BE2C (cell line): ENCODE data around the gene CFAP92.

Experiments used
- DNase-seq: peaks from one replicate; pipeline ENCODE4 v3.0.0-alpha.2; 2020
- H3K27me3 ChIP-seq: fragments of 250-450 bp; sonication (Bioruptor Pico); 2 replicates; pipeline ENCODE4 v1.5.1; 2020; ENCODE audit warnings: mild to moderate bottlenecking
- H3K36me3 ChIP-seq: fragments of 250-450 bp; sonication (Bioruptor Pico); 2 replicates; pipeline ENCODE4 v1.5.1; 2020; ENCODE audit warnings: mild to moderate bottlenecking
- H3K4me1 ChIP-seq: fragments of 250-450 bp; sonication (Bioruptor Pico); 2 replicates; pipeline ENCODE4 v1.5.1; 2020
- H3K4me3 ChIP-seq: 2 replicates; pipeline ENCODE4 v1.5.1; 2011; ENCODE audit warnings: low read depth, low read length
- H3K9me3 ChIP-seq: fragments of 250-450 bp; sonication (Bioruptor Pico); 2 replicates; pipeline ENCODE4 v1.5.1; 2020
- TF ChIP-seq, protein P1 (sequence below): IDR thresholded peaks from 2 replicates; pipeline ENCODE4 v1.5.1; 2012; ENCODE audit warnings: mild to moderate bottlenecking, low read depth, low read length

The CFAP92 gene

DNA sequence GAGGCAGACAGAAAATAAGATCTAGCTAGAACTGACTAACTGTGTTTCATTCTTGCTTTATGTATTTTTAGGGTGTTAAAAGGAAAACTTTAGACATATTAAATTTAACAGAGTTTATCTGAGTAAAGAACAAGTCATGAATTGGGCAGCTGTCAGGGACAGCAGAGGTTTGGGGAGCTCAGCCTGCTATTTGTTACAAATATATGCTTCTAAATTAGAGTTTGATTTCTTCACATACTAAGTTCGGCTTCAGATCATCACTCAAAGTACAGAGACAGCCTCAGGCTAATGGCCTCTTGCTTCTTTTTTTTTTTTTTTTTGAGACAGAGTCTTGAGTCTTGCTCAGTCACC is 29.1 kb upstream of the CFAP92 start:
- TF ChIP-seq, protein P1, sequence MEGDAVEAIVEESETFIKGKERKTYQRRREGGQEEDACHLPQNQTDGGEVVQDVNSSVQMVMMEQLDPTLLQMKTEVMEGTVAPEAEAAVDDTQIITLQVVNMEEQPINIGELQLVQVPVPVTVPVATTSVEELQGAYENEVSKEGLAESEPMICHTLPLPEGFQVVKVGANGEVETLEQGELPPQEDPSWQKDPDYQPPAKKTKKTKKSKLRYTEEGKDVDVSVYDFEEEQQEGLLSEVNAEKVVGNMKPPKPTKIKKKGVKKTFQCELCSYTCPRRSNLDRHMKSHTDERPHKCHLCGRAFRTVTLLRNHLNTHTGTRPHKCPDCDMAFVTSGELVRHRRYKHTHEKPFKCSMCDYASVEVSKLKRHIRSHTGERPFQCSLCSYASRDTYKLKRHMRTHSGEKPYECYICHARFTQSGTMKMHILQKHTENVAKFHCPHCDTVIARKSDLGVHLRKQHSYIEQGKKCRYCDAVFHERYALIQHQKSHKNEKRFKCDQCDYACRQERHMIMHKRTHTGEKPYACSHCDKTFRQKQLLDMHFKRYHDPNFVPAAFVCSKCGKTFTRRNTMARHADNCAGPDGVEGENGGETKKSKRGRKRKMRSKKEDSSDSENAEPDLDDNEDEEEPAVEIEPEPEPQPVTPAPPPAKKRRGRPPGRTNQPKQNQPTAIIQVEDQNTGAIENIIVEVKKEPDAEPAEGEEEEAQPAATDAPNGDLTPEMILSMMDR, result no peak
- Histone ChIP-seq H3K36me3 (no peaks in the 10 kb centered on the region), H3K4me1 (peaks cover 7% of the 10 kb centered on the region; the same call in 1 of the 2 replicates), H3K9me3 (no peaks in the 10 kb centered on the region), H3K27me3 (no peaks in the 10 kb centered on the region), H3K4me3 (no peak overlapping the region)
- DNase-seq, result no peak

DNA sequence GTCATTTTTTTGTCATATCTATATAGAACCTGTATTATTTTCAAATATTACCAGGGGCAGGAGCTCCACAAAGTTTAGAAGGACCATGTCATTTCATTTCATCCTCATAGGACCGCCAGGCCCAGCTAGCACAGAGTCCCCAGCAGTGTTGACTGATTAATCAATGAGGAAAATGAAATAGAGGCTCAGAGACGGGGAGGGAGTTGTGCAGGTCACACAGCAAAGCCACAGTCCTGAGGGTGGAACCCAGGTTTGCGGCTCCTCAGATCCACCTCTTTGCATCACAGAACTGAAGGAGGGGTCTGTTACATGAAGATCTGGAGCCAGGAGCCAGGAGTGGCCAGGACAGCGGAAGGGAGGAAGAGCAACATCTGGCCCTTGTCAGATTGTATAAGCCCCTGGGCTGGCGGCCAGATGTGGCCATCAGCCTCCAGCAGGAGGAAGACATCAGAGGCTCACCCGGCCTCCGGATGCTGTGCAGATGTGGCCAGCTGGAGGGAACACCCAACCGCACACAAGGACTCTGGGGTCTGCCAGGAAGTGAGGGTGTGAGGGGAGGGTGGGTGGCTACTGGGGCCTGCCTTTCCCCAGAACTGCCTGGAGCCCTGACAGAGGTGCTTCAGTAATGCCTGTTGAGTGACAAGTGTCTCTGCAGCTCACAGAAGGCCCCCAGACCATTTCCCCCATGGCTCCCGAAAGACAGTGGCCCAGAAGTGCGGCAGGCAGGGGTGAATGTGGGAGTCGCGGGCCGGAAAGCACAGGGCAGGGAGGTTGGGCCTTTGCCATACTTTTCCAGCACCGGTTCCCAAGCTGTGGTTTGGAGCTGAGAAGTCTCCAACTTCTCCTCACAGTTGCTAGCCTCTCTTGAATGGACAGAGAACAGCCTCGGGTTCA is 28.5 kb upstream of the CFAP92 start:
- no peak for DNase-seq
- Histone ChIP-seq H3K4me3 (no peak overlapping the region), H3K36me3 (no peaks in the 10 kb centered on the region), H3K27me3 (no peaks in the 10 kb centered on the region), H3K4me1 (peaks cover 9% of the 10 kb centered on the region; the same call in 1 of the 2 replicates), H3K9me3 (no peaks in the 10 kb centered on the region)
- TF ChIP-seq, protein P1, result no peak

DNA sequence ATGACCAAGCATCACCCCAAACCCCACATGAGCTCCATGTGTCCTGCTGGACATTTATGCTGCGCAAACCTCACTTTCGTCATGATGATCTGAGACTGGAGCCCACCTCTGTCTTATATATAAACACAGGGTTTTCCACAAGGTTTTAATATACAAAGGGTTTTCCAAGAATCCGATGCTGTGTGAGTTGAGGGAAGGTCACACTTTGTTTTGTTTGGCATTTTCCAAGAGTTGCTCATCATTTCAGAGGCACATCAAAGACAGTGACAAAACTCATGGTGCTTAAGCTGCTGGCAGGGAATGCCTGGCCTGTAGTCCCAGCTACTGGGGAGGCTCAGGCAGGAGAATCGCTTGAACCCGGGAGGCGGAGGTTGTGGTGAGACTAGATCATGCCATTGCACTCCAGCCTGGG is 27.3 kb upstream of the CFAP92 start:
- Histone ChIP-seq H3K27me3 (no peaks in the 10 kb centered on the region), H3K4me3 (no peak overlapping the region), H3K9me3 (no peaks in the 10 kb centered on the region), H3K4me1 (peaks cover 5% of the 10 kb centered on the region; the same call in 1 of the 2 replicates), H3K36me3 (no peaks in the 10 kb centered on the region)
- TF ChIP-seq, protein P1, result no peak
- no peak for DNase-seq

DNA sequence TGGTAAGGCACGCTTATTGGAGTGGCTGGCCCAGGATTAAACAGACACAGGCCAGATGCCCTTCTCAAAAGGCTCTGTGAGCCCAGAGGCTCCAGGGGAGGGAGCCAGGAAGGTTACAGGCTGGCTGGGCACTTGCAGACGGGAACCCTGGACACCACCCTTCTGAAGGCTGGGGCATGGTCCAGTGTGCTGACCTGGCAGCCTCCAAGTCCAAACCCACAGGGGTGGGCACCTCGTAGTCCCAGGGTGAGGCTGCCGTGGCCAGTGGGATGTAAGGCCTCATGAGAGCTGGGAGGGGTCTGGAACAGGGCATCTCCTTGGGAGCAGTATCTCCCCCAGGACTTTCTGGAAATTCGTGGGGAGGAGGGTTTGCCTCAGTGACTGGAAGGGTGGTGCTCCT is 26.8 kb upstream of the CFAP92 start:
- Histone ChIP-seq H3K36me3 (no peaks in the 10 kb centered on the region), H3K9me3 (no peaks in the 10 kb centered on the region), H3K27me3 (no peaks in the 10 kb centered on the region), H3K4me1 (peaks cover 5% of the 10 kb centered on the region; the same call in 1 of the 2 replicates), H3K4me3 (no peak overlapping the region)
- no peak for DNase-seq
- TF ChIP-seq, protein P1, result no peak

DNA sequence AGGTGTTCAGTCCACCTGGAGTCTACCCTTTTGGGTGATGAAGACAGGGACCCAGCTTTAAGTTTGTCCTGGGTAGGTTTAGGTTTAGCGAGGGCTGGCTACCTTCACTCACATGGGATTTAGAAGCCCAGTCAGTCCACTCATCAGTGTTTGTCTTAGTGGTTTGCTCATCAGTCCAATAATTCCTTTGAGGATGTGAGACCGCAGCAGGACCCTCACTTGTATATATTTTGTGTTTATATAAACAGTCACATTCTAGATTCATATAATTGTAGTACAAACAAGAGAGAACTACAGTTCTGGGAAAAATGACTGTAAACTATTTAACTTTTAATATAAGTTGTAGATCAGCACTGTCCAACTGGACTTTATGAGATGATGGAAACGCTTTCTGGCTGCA is 25.4 kb upstream of the CFAP92 start:
- DNase-seq, result no peak
- no peaks in the 10 kb centered on the region for H3K27me3 ChIP-seq
- H3K4me3 ChIP-seq, result no peak overlapping the region
- TF ChIP-seq, protein P1, result no peak
- H3K9me3 ChIP-seq, result no peaks in the 10 kb centered on the region
- H3K36me3 ChIP-seq, result no peaks in the 10 kb centered on the region
- peaks cover 5% of the 10 kb centered on the region; the same call in 1 of the 2 replicates for H3K4me1 ChIP-seq

DNA sequence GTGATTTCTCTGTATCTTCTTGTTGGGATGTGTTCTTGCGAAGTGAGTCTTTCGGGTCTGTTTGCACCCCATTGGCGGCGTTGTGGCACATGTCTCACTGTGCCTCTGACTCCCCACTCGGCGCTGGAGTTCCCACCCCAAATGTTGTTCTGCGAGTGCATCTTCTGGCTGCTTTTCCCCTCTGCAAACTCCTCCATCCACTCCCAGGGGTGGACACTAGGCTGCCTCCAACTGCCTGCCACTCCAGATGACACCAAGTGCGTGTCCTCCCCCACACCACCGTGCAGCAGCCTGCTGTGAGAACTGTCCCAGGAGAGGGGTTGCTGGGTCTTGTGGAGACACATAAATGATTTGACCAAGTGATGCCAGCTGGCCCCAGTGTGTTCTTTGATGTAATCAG is 24.9 kb upstream of the CFAP92 start:
- Histone ChIP-seq H3K36me3 (no peaks in the 10 kb centered on the region), H3K4me3 (no peak overlapping the region), H3K27me3 (no peaks in the 10 kb centered on the region), H3K4me1 (peaks cover 5% of the 10 kb centered on the region; the same call in 1 of the 2 replicates), H3K9me3 (no peaks in the 10 kb centered on the region)
- no peak for DNase-seq
- TF ChIP-seq, protein P1, result no peak
